A204.1 (cell line): ENCODE results near the gene TRIM7.
"Not testable (repeated sequence)": the region's sequence is repeated elsewhere in the genome, so short reads cannot be mapped to it uniquely, and the experiment has no call there.

Source experiments
- FAIRE-seq: peaks from 2 replicates; lab custom pipeline; 2012; peaks lifted over from hg19 to GRCh38; lab: Jason Lieb, UNC

The TRIM7 gene

GRCh38 chr5:181171782-181172181 is 33.2 kb downstream of the TRIM7 start:
- no peak for FAIRE-seq

GRCh38 chr5:181170996-181171395 is 34.0 kb downstream of the TRIM7 start:
- FAIRE-seq: no peak

GRCh38 chr5:181170237-181170825 is 34.7 kb downstream of the TRIM7 start:
- no peak for FAIRE-seq

DNA sequence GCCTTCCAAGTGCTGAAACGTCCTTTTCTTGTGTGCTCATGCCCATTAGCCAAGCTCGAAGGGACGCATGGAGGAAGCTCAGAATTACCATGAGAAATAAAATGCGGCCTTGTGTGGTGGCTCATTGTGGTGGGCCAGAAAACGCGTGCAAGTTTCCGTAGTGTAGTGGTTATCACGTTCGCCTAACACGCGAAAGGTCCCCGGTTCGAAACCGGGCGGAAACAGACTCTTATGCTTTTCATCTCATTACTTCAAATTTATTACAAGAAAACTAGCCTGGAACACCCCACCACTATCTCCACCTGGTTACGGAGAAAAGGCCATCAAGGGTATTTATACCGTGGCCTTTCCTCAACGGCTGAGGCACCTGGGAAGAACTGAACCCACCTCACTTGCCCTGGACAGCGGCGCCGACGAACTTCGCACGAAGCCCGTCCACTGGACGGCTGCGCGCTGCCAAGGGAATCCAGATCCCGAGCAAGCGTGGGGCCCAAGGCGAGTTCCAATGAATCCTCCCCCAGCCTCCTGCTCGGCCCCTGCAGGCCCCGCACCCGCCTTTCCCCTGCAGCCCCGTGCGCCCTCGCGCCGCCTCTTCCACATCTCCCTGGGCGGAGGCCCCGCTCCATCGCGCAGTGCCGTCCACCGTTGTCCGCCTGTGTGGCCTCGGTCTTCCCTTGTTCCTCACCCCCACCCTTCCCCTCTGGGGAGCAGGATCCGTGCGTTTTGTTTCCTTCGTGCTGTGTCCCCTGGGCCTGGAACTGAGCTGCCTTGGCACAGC is 35.3 kb downstream of the TRIM7 start:
- FAIRE-seq: peak; percentile 70

- FAIRE-seq: no peak
Measured at GRCh38 chr5:181168595-181169118, 36.3 kb downstream of the TRIM7 start.

GRCh38 chr5:181167814-181168488 is 37.0 kb downstream of the TRIM7 start:
- FAIRE-seq: no peak

DNA sequence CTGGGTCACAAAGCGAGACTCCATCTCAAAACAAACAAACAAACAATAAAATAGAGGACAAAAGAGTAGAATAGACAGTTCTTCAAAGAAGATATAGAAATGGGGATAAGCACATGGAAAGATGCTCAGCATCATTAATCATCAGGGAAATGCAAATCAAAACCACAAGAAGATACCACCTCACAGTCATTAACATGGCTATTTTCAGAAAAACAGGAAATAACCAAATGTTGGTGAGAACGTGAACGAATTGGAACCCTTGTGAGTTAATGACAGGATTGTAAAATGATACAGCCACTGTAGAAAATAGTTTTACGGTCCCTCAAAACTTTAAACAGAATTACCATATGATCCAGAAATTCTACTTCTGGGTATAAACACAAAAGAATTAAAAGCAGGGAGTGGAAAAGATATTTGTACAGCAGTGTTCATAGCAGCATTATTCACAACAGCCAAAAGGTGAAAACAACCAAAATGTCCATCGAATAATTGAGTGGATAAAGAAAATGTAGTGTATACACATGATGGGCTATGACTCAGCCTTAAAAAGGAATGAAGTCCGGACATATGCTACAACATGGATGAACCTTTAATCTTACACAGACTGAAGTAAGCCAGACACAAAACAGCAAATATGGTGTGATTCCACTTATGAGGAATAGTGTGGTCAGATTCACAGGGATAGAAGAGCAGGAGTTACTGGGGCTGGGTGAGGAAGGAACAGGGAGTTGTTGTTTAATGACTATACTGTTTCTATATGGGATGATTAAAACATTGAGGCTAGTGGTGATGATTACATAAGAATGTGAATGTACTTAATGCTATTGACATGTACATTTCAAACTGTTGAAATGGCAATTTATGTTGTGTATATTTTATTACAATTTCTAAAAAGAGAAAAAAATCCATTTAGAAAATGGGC is 37.9 kb downstream of the TRIM7 start:
- FAIRE-seq: no peak

- FAIRE-seq: peak; percentile 61
Measured at GRCh38 chr5:181164076-181164952, 40.7 kb downstream of the TRIM7 start.

DNA sequence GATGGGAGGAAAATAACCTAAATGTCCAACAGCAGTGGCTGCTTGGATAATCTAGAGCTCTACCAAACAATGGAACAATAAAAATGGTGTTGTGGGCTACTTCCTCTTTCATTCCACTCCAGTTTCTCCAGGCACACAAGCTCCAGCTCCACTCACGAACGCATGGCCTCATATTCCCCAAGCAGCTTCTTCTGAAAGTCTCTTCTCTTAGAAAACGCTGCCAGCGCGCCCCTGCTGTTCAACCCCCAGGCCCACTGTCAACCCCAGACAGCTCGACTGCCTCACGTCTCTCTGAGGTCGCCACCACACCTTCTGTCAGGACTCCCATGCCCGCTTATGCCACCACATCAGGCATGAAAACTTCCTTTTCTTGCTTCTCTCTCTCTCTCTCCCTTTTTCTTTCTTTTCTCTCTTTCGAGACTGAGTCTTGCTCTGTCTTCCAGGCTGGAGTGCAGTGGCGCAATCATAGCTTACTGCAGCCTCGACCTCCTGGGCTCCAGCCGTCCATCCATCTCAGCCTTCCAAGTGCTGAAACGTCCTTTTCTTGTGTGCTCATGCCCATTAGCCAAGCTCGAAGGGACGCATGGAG is 41.4 kb downstream of the TRIM7 start:
- FAIRE-seq: no peak

GRCh38 chr5:181161534-181162175 is 43.3 kb downstream of the TRIM7 start:
- FAIRE-seq: no peak

DNA sequence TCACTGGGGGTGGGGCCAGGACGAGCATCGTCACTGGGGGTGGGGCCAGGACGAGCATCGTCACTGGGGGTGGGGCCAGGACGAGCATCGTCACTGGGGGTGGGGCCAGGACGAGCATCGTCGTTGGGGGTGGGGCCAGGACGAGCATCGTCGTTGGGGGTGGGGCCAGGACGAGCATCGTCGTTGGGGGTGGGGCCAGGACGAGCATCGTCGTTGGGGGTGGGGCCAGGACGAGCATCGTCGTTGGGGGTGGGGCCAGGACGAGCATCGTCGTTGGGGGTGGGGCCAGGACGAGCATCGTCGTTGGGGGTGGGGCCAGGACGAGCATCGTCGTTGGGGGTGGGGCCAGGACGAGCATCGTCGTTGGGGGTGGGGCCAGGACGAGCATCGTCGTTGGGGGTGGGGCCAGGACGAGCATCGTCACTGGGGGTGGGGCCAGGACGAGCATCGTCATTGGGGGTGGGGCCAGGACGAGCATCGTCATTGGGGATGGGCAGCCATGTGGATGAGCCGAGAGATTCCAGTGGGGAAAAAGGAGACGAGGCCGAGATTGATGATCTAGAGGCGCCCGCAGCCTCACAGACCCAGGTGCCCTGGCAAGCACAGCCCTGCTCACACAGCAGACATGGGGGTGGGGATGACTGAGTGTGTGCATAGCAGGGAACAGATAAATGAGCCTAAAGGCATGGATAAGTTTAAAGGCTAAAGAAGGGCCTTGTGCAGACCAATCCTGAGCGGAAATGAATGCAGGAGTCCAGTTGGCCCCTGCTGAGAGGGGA is 44.1 kb downstream of the TRIM7 start:
- not testable (repeated sequence) for FAIRE-seq

GRCh38 chr5:181160152-181160754 is 44.7 kb downstream of the TRIM7 start:
- FAIRE-seq: no peak

GRCh38 chr5:181159286-181160151 is 45.5 kb downstream of the TRIM7 start:
- peak; percentile 30 for FAIRE-seq

DNA sequence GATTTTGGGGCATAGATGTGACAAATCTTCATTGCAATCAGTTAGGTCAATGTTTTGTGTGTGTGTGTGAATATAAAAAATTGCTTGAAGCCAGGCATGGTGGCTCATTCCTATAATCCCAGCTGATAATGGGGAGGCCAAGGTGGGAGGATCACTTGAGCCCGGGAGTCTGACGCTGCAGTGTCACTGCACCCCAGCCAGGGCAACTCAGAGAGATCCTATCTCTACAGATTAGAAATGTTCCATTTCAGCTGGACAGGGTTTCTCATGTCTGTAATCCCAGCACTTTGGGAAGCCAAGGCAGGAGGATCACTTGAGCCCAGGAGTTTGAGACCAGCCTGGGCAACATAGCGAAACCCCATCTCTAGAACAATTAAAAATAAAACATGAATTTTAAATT is 46.1 kb downstream of the TRIM7 start:
- FAIRE-seq: no peak

DNA sequence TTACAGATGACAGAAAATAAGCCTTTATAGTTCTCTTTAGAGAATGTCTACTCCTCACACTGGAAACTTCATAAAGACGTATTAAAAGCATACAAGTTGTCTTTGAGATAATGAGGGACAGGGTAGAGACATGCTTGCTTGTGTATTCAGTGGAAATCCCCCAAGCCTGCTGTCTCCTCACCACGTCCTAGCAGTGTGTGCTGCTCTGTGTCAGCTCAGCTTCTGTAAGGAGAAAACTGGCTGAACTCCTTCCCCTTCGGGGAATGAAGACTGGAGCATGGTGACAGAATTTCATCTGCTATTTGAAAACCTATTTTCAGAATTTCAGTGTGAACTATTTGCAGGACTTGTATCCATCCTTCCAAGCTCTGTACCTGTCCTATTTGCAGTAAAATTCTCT is 48.2 kb downstream of the TRIM7 start:
- FAIRE-seq: no peak

- no peak for FAIRE-seq
Measured at GRCh38 chr5:181153814-181154213, 51.2 kb downstream of the TRIM7 start.

DNA sequence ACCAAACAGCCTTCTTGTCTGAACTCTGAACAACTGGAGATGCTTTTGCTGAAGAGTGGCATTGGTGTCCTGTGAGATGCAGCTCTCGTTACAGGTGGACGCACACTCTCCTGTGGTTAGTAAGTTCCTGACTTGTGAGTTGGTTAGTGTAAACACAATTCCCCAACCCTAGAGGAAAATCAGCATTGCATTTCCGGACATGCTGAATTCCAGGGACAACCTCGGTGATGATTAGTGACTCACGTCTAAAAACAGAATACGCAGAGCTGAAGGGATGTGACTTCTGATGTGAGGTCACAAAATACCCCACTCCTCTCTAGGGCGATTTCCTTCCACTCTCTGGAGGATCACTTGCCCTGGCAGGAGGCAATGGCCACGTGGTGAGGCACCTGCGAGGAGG is 52.6 kb downstream of the TRIM7 start:
- FAIRE-seq: no peak

GRCh38 chr5:181151146-181151545 is 53.9 kb downstream of the TRIM7 start:
- no peak for FAIRE-seq
